Activated CD8-positive, alpha-beta memory T cell treated with anti-CD3 and anti-CD28 coated beads, Interleukin-2, amount 50 U/mL, for 24 hours (primary cell): ENCODE measurements around the gene TRPV2.

Experiments used
- DNase-seq: peaks from one replicate; pipeline ENCODE4 v3.0.0-alpha.2; 2020; ENCODE audit errors: extremely low read depth

TRPV2 gene

GRCh38 chr17:16473044-16474011 lies 58.0 kb downstream of the TRPV2 start:
- DNase-seq, result no peak

DNA sequence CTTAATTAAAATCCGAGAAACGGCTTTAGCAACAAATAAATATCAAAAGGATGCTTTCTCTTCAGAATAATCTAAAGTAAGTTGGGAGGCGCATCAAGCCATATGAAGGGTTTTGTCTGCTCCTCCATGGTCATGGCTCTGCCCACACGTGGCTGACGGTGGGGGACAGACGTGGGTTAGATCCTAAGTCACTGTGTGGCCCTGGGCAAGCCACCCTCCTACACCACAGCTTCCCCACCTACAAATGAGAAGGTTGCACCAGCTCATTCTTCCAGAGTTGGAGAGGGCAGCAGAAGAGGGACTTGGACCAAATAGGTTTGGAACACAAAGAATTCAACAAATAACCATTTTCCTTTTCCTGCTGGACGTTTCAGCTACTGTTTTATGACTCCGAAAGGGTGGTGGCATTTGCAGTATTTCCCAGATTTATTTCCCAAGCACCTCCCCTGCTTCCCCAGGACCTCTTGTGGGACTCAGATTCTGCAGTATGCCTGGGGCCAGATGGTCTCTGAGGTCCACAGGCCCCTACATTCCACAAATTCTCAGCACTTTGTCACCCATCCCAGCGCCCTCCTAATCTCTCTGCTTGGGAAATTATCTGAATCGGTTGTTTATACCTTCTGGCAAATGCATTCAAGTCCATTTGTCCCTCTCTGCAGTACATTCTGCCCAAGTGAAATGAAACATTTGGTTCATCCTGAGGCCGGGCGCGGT lies 58.8 kb downstream of the TRPV2 start:
- no peak for DNase-seq

GRCh38 chr17:16475179-16475704 lies 59.9 kb downstream of the TRPV2 start:
- DNase-seq, result no peak

- DNase-seq, result no peak
Observed at GRCh38 chr17:16477255-16477654, 61.9 kb downstream of the TRPV2 start.

DNA sequence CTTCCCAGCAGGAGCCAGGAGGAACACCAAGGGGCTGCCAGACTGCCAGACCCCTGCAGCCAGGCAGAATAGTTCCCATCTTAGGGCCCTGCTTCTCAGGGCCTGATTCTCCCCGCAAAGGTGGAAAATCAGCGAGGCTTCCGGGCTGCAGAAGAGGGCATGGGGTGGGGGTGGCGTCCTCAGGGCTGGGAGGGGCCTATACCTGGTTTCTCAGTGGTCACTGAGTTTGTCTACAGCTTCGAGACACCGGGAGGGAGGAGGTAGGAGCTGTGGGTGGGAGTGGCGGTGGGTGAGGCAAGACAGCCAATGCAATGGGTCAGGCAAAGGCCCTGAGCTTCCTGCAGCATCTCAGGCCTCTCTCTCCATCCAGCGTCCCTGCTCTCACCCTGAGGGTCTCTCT lies 62.3 kb downstream of the TRPV2 start:
- DNase-seq, result no peak

GRCh38 chr17:16478649-16479048 lies 63.3 kb downstream of the TRPV2 start:
- no peak for DNase-seq

- DNase-seq, result no peak
Observed at GRCh38 chr17:16479264-16479663, 63.9 kb downstream of the TRPV2 start.

DNA sequence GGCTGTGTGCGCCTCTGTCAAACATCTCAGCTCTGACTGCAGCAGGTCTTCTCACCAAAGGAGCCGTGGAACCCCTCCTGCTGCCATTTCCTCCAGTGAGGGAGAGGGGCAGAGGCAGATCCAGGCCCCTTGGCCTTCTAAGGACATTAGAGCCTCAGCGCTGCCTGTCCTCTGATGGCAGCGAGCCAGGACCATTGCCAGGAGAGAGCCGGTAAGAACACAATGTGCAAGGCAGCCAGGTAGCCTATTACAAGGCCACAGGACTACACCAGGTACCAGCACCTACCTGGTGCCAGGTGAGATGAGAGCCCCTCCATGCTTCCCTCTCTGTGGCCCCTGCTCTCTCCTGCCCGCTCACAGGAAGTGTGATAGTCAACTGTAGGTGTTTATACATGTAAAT lies 65.6 kb downstream of the TRPV2 start:
- no peak for DNase-seq

DNA sequence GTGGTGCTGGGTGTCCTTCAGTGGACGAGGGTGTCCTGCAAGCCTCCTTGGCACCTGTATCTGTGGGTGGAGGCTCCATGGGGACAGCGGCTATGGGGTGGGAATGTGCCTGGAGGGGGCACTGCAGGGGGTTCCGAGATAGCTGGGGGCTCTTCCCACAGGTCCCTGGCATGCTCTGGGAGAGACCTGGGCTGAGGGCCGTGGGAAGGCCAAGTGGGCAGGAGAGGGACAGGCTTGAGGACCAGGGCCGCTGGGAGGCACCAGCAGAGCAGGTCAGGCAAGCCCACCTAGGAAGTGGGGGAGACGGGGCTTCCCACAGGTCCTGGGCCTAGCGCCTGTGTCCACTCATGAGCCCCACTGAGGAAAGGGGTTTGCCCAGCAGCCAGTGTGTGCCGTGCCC lies 66.9 kb downstream of the TRPV2 start:
- no peak for DNase-seq

- no peak for DNase-seq
Observed at GRCh38 chr17:16483021-16483645, 67.8 kb downstream of the TRPV2 start.

GRCh38 chr17:16484445-16485175 lies 69.2 kb downstream of the TRPV2 start:
- no peak for DNase-seq
